K562 (cell line): Measurements from ENCODE around the gene HOXB7. TPM values are rescaled to one million over a fixed set of nuclear protein-coding genes. Genes with fewer than 3 reads are reported as not detected.

ENCODE experiments used
- ATAC-seq: fragments of 200-7000 bp; cut with Tn5 transposase; 3 replicates; pipeline ENCODE4 v1.9.1; 2020; ENCODE audit warnings: moderate library complexity
- BruUV-seq: library from RNA; stranded (reverse); fragments of 400-500 nt; replicated peaks from 2 replicates; lab custom pipeline; 2021; lab: Mats Ljungman, UMichigan
- CTCF ChIA-PET: fragments of 300-600 bp; formaldehyde crosslinking; extraction: SDS; loops from one replicate; lab custom pipeline; 2021; ENCODE audit warnings: low intra/inter-chr PET ratio; lab: Yijun Ruan, JAX
- POLR2A ChIA-PET: fragments of 300-600, 350-650 bp; sonication (Branson Sonifier 250); formaldehyde crosslinking; extraction: SDS; loops from one replicate; lab custom pipeline; 2021; ENCODE audit warnings: antibody characterized with exemption, inconsistent platforms; lab: Yijun Ruan, JAX
- DNase-seq, 4 experiments: peaks; one replicate each; pipeline versions ENCODE4 v3.0.0 to v3.0.0-alpha.2; 2011 to 2018; ENCODE audit warnings: low spot score in 3 of 4, mixed read lengths in 3 of 4; ENCODE audit errors: extremely low read depth in 1 of 4
- FAIRE-seq: peaks from 2 replicates; lab custom pipeline; 2011; peaks lifted over from hg19 to GRCh38; lab: Jason Lieb, UNC
- H2AFZ ChIP-seq: 2 replicates; pipeline ENCODE4 v1.6.0; 2011; ENCODE audit warnings: low read depth, low read length, control low read depth, inconsistent platforms
- H3K27ac ChIP-seq: fragments of 200-600 bp; 3 replicates; pipeline ENCODE4 v1.8.0; 2011; ENCODE audit warnings: low read depth, mild to moderate bottlenecking, control low read depth, inconsistent platforms, low read length, moderate library complexity, mixed read lengths; ENCODE audit errors: extremely low read depth
- H3K27me3 ChIP-seq, 2 experiments: fragments of 300-600 bp in 1 of 2; 2 replicates in 1 of 2; 3 replicates in 1 of 2; pipeline versions ENCODE4 v1.6.0 to v1.8.0; 2011; ENCODE audit warnings: inconsistent platforms in 2 of 2, low read length in 2 of 2, mild to moderate bottlenecking in 1 of 2, mixed read lengths in 1 of 2, moderate library complexity in 1 of 2; ENCODE audit not compliant: control insufficient read depth in 2 of 2, insufficient read depth in 2 of 2
- H3K36me3 ChIP-seq: fragments of 300-600 bp; 3 replicates; pipeline ENCODE4 v1.8.0; 2011; ENCODE audit warnings: mild to moderate bottlenecking, low read length, inconsistent platforms; ENCODE audit not compliant: control insufficient read depth, insufficient read depth
- H3K4me1 ChIP-seq, 2 experiments: fragments of 200-600 bp in 1 of 2; replicated peaks in 1 of 2; 2 replicates in 1 of 2; 3 replicates in 1 of 2; pipeline versions ENCODE4 v1.5.1 to v1.8.0; 2011; ENCODE audit warnings: inconsistent platforms in 2 of 2, low read length in 2 of 2, mild to moderate bottlenecking in 1 of 2, mixed read lengths in 1 of 2, moderate library complexity in 1 of 2; ENCODE audit not compliant: control insufficient read depth in 2 of 2, insufficient read depth in 2 of 2
- H3K4me2 ChIP-seq: 2 replicates; pipeline ENCODE4 v1.6.1; 2011; ENCODE audit warnings: low read length, control low read depth, inconsistent platforms, mixed read lengths; ENCODE audit not compliant: insufficient read depth
- H3K4me3 ChIP-seq: fragments of 200-600 bp; sonication (generic), shearing (Covaris generic); 2 replicates; pipeline ENCODE4 v1.5.1; 2016; ENCODE audit warnings: control low read depth, inconsistent platforms
- H3K79me2 ChIP-seq: fragments of 200-600 bp; 3 replicates; pipeline ENCODE4 v1.8.0; 2011; ENCODE audit warnings: low read length, inconsistent platforms; ENCODE audit not compliant: control insufficient read depth, insufficient read depth
- H3K9ac ChIP-seq, 2 experiments: 2 replicates each; pipeline versions ENCODE4 v1.6.0 to v1.6.1; 2011; ENCODE audit warnings: low read depth in 2 of 2, low read length in 2 of 2, control low read depth in 1 of 2, inconsistent platforms in 1 of 2, mild to moderate bottlenecking in 1 of 2, mixed read lengths in 1 of 2; ENCODE audit not compliant: insufficient read depth in 1 of 2
- H3K9me1 ChIP-seq: one replicate; pipeline ENCODE4 v1.6.0; 2011; ENCODE audit warnings: inconsistent platforms, mild to moderate bottlenecking, low read length, moderate library complexity; ENCODE audit not compliant: control insufficient read depth, insufficient read depth
- H3K9me3 ChIP-seq: replicated peaks from 2 replicates; pipeline ENCODE4 v1.5.1; 2011; ENCODE audit warnings: low read depth, low read length, inconsistent platforms; ENCODE audit not compliant: control insufficient read depth, insufficient read depth
- H4K20me1 ChIP-seq: replicated peaks from 2 replicates; pipeline ENCODE4 v1.6.1; 2011; ENCODE audit warnings: low read length, inconsistent platforms, mixed read lengths; ENCODE audit not compliant: control insufficient read depth, insufficient read depth
- EGR1 ChIP-seq: fragments of 450-650 bp; conservative IDR thresholded peaks from 2 replicates; pipeline ENCODE4 v1.6.1; 2017; ENCODE audit warnings: mild to moderate bottlenecking
- ESRRA ChIP-seq: fragments of 450-650 bp; IDR thresholded peaks from 2 replicates; pipeline ENCODE4 v1.6.1; 2014; ENCODE audit warnings: low read depth, mild to moderate bottlenecking, moderate library complexity, borderline replicate concordance
- FOXJ2 ChIP-seq: fragments of 200-800 bp; sonication (Bioruptor generic); IDR thresholded peaks from 2 replicates; pipeline ENCODE4 v1.6.1; 2016; ENCODE audit warnings: missing genetic modification characterization, missing compliant biosample characterization
- KDM1A ChIP-seq, 2 experiments: fragments of 450-650 bp; IDR thresholded peaks; 2 replicates each; pipeline ENCODE4 v1.6.1; 2016; ENCODE audit warnings: mild to moderate bottlenecking in 2 of 2
- SIN3B ChIP-seq: fragments of 450-650 bp; IDR thresholded peaks from 2 replicates; pipeline ENCODE4 v1.6.1; 2017; ENCODE audit warnings: low read depth, mild to moderate bottlenecking, moderate library complexity
- SRSF1 ChIP-seq: fragments of 200-400 bp; formaldehyde crosslinking; IDR thresholded peaks from 2 replicates; pipeline ENCODE4 v1.6.1; 2017; ENCODE audit warnings: mild to moderate bottlenecking, low read depth, low read length, moderate library complexity
- YY1 ChIP-seq, 3 experiments: IDR thresholded peaks; 2 replicates each; pipeline ENCODE4 v1.6.1; 2011; ENCODE audit warnings: low read length in 2 of 3, mild to moderate bottlenecking in 2 of 3, moderate library complexity in 2 of 3, borderline replicate concordance in 1 of 3, control low read depth in 1 of 3, low read depth in 1 of 3; ENCODE audit not compliant: insufficient read depth in 3 of 3, insufficient replicate concordance in 2 of 3, control insufficient read depth in 1 of 3, insufficient read length in 1 of 3; ENCODE audit errors: extremely low read depth in 1 of 3
- ZNF316 ChIP-seq: fragments of 450-650 bp; IDR thresholded peaks from 2 replicates; pipeline ENCODE4 v1.6.1; 2016
- WGBS: fragments of 100-300 bp; shearing (Covaris generic); methylation state at CpG from one replicate; pipeline ENCODE4 v1.1.6; 2016; ENCODE audit warnings: low coverage, mixed read lengths; ENCODE audit not compliant: insufficient coverage; ENCODE audit errors: missing lambda C conversion rate; 5-methylcytosine and 5-hydroxymethylcytosine counted together
- in situ Hi-C: fragments of 300-500 bp; cut with MboI; formaldehyde crosslinking; loops from 4 replicates; pipeline ENCODE4 v1.15.0; 2018; ENCODE audit warnings: inconsistent platforms, mixed read lengths
- intact Hi-C: fragments of 100-400 bp; cut with micrococcal nuclease; formaldehyde crosslinking; loops from 2 replicates; pipeline ENCODE4 v1.14.2; 2022
- polyA plus RNA-seq, 8 experiments: library from polyadenylated mRNA; depleted of rRNA in 4 of 8; stranded (reverse) in 5 of 8; unstranded in 3 of 8; fragments of >200 nt; fragmentation: Nextera tagmentation in 2 of 8; fragmentation: Illumina TruSeq in 1 of 8; extraction: Ambion mirVana in 2 of 8; extraction: Trizol in 1 of 8; gene quantifications; 2 replicates each; pipeline versions ENCODE4 v1.2.1 to v1.2.3, GENCODE V29; 2011 to 2014; ENCODE audit warnings: inconsistent platforms in 1 of 8, missing spikeins in 1 of 8
- total RNA-seq, 7 experiments: library from RNA; depleted of rRNA in 6 of 7; stranded (reverse); fragments of >200 nt in 6 of 7; fragmentation: Illumina TruSeq in 2 of 7; extraction: Trizol in 2 of 7; gene quantifications; 2 replicates each; pipeline versions ENCODE4 v1.2.1 to v1.2.3, GENCODE V29; 2011 to 2021; ENCODE audit warnings: low replicate concordance in 1 of 7
- TF ChIP-seq, protein P1 (sequence below): fragments of 450-650 bp; IDR thresholded peaks from 2 replicates; pipeline ENCODE4 v1.6.1; 2016; ENCODE audit warnings: mild to moderate bottlenecking
- TF ChIP-seq, protein P2 (sequence below): sonication (generic); formaldehyde crosslinking; IDR thresholded peaks from 2 replicates; pipeline ENCODE4 v1.8.1; 2023; ENCODE audit warnings: mild to moderate bottlenecking, missing genetic modification reagents
- TF ChIP-seq, protein P3 (sequence below), 3 experiments: fragments of 200-800 bp in 1 of 3; sonication (Bioruptor generic) in 1 of 3; sonication (generic) in 1 of 3; formaldehyde crosslinking in 1 of 3; IDR thresholded peaks; 2 replicates each; pipeline versions ENCODE4 v1.6.1 to v1.8.0; 2016 to 2022; ENCODE audit warnings: mild to moderate bottlenecking in 2 of 3, missing compliant biosample characterization in 2 of 3, missing genetic modification characterization in 2 of 3, missing genetic modification reagents in 1 of 3
- TF ChIP-seq, protein P4 (sequence below): fragments of 200-800 bp; sonication (Bioruptor generic); IDR thresholded peaks from 2 replicates; pipeline ENCODE4 v1.6.1; 2017; ENCODE audit warnings: missing genetic modification characterization, missing compliant biosample characterization

HOXB7 gene
- total and polyA plus RNA-seq, 9 of the 15 experiments (the other 6 are each of a cell fraction or from before 2014, with no cell fraction given), result 5.5 to 16.7 (median 8.3) TPM

DNA sequence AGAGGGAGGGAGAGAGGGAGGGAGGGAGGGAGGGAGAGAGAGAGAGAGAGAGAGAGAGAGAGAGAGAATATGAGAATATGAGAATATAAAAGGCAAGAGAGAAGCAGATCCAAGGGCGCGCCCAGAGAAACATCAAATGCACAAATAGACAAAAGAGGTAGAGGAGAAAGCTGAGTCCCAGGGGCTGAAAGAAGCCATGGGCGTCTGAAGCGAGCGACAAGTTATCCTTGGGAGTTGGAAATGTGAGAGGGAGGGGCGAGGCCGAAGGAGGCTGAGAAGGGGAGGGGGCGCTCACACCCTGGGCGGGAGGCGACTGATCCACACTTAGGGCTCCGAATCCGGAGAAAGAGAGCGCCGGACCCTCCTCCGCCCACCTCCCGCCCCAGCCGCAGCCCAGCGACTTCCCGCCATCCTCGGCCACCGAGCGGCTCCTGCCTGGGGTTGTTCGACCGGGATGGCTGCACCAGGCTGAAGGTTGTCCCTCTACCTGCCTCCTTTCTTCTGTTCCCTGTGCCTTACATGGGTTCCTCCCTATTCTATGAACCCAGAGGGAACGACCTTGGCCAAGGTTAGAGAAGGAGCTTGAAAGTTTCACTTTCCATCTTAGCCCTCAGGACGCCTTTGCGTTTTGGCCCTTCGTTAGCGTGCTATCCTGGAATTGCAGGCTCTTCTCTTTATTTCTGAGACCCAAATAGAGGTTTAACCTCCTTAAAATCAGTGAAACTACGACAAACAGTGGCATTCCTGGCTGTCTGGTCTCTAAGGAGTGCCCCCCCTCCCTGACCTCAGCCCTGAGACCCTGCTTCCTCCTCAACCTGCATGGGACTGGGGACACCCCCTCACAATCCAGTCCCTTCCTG lies 36.5 kb upstream of the HOXB7 start:
- peak overlapping the region; percentile 98 for H2AFZ ChIP-seq
- no peaks in the 10 kb centered on the region for H3K9me1 ChIP-seq
- peaks cover 30% of the 10 kb centered on the region for H3K79me2 ChIP-seq
- 28% methylated on average over 16 of the region's 30 CpGs for WGBS
- H3K4me2 ChIP-seq, result peak overlapping the region; percentile 80
- H3K36me3 ChIP-seq, result no peaks in the 10 kb centered on the region
- no peaks in the 10 kb centered on the region for H3K9me3 ChIP-seq
- CTCF ChIA-PET, result no interaction called here
- BruUV-seq, result TSS peak; percentile 69
- no peaks in the 10 kb centered on the region for H4K20me1 ChIP-seq
- ATAC-seq (peak; percentile 39), DNase-seq (peak in 2 of 4 experiments; percentile 44 to 48), FAIRE-seq (peak; percentile 19)
- POLR2A ChIA-PET, result interaction anchor here (0.6 to 2.4 kb wide), 5 partner anchors 11 to 1715 kb away, joined by 3 to 5 read pairs (median 3); no protein-coding TSS in a partner anchor
- H3K27me3 ChIP-seq, result no peaks in the 10 kb centered on the region
- H3K9ac ChIP-seq, result peak overlapping the region; percentile 70 to 93
- H3K27ac ChIP-seq, result peak overlapping the region; percentile 78
- peak overlapping the region; percentile 56 for H3K4me3 ChIP-seq
- intact Hi-C loops, result no loop called here
- in situ Hi-C loops, result no loop called here
- H3K4me1 ChIP-seq, result peaks cover 9 to 24% of the 10 kb centered on the region in 2 experiments; a peak in 4 of 5 replicates
- TF ChIP-seq SIN3B (no peak), FOXJ2 (tag) (no peak), EGR1 (0 out of 2 replicates have a peak, but pooled peaks have one; percentile 22), SRSF1 (0 out of 2 replicates have a peak, but pooled peaks have one; percentile 53), ESRRA (peak; percentile 94), YY1 (IDR thresholded peaks at IDR 0.05; ENCODE audit: borderline replicate concordance in 1 of 3, control insufficient read depth in 1 of 3, extremely low read depth in 1 of 3, insufficient read depth in 3 of 3, insufficient read length in 1 of 3, insufficient replicate concordance in 2 of 3, low read depth in 1 of 3, low read length in 2 of 3) (peak in 1 of 3 experiments; percentile 13), ZNF316 (no peak), KDM1A (IDR thresholded peaks at IDR 0.05) (peak in 1 of 2 experiments; percentile 63; a peak in 2 of 4 replicates)
- TF ChIP-seq, protein P1, sequence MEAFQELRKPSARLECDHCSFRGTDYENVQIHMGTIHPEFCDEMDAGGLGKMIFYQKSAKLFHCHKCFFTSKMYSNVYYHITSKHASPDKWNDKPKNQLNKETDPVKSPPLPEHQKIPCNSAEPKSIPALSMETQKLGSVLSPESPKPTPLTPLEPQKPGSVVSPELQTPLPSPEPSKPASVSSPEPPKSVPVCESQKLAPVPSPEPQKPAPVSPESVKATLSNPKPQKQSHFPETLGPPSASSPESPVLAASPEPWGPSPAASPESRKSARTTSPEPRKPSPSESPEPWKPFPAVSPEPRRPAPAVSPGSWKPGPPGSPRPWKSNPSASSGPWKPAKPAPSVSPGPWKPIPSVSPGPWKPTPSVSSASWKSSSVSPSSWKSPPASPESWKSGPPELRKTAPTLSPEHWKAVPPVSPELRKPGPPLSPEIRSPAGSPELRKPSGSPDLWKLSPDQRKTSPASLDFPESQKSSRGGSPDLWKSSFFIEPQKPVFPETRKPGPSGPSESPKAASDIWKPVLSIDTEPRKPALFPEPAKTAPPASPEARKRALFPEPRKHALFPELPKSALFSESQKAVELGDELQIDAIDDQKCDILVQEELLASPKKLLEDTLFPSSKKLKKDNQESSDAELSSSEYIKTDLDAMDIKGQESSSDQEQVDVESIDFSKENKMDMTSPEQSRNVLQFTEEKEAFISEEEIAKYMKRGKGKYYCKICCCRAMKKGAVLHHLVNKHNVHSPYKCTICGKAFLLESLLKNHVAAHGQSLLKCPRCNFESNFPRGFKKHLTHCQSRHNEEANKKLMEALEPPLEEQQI, result no peak
- TF ChIP-seq, protein P2, sequence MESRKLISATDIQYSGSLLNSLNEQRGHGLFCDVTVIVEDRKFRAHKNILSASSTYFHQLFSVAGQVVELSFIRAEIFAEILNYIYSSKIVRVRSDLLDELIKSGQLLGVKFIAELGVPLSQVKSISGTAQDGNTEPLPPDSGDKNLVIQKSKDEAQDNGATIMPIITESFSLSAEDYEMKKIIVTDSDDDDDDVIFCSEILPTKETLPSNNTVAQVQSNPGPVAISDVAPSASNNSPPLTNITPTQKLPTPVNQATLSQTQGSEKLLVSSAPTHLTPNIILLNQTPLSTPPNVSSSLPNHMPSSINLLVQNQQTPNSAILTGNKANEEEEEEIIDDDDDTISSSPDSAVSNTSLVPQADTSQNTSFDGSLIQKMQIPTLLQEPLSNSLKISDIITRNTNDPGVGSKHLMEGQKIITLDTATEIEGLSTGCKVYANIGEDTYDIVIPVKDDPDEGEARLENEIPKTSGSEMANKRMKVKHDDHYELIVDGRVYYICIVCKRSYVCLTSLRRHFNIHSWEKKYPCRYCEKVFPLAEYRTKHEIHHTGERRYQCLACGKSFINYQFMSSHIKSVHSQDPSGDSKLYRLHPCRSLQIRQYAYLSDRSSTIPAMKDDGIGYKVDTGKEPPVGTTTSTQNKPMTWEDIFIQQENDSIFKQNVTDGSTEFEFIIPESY, result peak; percentile 52
- TF ChIP-seq, protein P3, sequence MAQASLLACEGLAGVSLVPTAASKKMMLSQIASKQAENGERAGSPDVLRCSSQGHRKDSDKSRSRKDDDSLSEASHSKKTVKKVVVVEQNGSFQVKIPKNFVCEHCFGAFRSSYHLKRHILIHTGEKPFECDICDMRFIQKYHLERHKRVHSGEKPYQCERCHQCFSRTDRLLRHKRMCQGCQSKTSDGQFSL (CRISPR knock-in tag; IDR thresholded peaks at IDR 0.05), result 0 out of 2 replicates have a peak, but pooled peaks have one; percentile 35
- TF ChIP-seq, protein P3 (tag; IDR thresholded peaks at IDR 0.05), result no peak
- TF ChIP-seq, protein P4, sequence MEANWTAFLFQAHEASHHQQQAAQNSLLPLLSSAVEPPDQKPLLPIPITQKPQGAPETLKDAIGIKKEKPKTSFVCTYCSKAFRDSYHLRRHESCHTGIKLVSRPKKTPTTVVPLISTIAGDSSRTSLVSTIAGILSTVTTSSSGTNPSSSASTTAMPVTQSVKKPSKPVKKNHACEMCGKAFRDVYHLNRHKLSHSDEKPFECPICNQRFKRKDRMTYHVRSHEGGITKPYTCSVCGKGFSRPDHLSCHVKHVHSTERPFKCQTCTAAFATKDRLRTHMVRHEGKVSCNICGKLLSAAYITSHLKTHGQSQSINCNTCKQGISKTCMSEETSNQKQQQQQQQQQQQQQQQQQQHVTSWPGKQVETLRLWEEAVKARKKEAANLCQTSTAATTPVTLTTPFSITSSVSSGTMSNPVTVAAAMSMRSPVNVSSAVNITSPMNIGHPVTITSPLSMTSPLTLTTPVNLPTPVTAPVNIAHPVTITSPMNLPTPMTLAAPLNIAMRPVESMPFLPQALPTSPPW, result peak; percentile 38
